Measurements from ENCODE around the gene EVA1B.

DNA sequence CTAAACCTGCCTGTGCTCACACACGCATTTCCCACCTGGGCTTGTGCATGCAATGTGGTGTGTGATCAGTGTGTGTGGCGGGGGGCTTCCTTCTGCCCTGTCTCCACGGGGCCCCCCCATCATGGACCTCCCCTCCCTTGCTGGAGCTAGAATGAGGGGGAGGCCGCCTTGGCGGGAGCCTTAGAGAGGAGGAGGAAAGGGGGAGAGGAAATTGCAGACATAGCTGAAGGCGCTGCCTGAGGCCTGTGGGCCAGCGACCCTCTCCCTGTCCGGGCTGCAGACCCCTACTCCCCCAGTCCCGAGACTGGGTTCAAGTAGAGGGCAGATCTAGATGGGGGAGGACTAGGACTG is 883 bp upstream of the EVA1B start:
- TF ChIP-seq, protein P1, sequence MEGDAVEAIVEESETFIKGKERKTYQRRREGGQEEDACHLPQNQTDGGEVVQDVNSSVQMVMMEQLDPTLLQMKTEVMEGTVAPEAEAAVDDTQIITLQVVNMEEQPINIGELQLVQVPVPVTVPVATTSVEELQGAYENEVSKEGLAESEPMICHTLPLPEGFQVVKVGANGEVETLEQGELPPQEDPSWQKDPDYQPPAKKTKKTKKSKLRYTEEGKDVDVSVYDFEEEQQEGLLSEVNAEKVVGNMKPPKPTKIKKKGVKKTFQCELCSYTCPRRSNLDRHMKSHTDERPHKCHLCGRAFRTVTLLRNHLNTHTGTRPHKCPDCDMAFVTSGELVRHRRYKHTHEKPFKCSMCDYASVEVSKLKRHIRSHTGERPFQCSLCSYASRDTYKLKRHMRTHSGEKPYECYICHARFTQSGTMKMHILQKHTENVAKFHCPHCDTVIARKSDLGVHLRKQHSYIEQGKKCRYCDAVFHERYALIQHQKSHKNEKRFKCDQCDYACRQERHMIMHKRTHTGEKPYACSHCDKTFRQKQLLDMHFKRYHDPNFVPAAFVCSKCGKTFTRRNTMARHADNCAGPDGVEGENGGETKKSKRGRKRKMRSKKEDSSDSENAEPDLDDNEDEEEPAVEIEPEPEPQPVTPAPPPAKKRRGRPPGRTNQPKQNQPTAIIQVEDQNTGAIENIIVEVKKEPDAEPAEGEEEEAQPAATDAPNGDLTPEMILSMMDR (IDR thresholded peaks at IDR 0.05) = no peak
- TF ChIP-seq EZH2 (IDR thresholded peaks at IDR 0.05; ENCODE audit: borderline replicate concordance, insufficient read depth, low read depth, low read length, poor library complexity, severe bottlenecking) = no peak

All from B cell (primary cell).